GM19438 (cell line): ENCODE results near the gene LGALS4.
"Not testable (repeated sequence)": the region's sequence is repeated elsewhere in the genome, so short reads cannot be mapped to it uniquely, and the experiment has no call there.

Experiments used
- ATAC-seq: cut with Tn5 transposase; IDR thresholded peaks from one replicate; pipeline ENCODE4 v1.9.1; 2021; ENCODE audit warnings: low read depth; ENCODE audit not compliant: unreplicated experiment

LGALS4 gene

GRCh38 chr19:38843175-38843758, 30.5 kb upstream of the LGALS4 start:
- ATAC-seq, result no peak

- ATAC-seq, result no peak
Measured at GRCh38 chr19:38842439-38843174, 29.9 kb upstream of the LGALS4 start.

GRCh38 chr19:38841787-38842438, 29.2 kb upstream of the LGALS4 start:
- ATAC-seq, result no peak

- ATAC-seq, result no peak
Measured at GRCh38 chr19:38841180-38841766, 28.5 kb upstream of the LGALS4 start.

- ATAC-seq, result no peak
Measured at GRCh38 chr19:38840583-38840968, 27.8 kb upstream of the LGALS4 start.

- no peak for ATAC-seq
Measured at GRCh38 chr19:38839816-38840582, 27.3 kb upstream of the LGALS4 start.

- ATAC-seq, result no peak
Measured at GRCh38 chr19:38838986-38839761, 26.4 kb upstream of the LGALS4 start.

- ATAC-seq, result no peak
Measured at GRCh38 chr19:38838208-38838985, 25.7 kb upstream of the LGALS4 start.

GRCh38 chr19:38837656-38838121, 24.9 kb upstream of the LGALS4 start:
- ATAC-seq, result no peak

- ATAC-seq, result no peak
Measured at GRCh38 chr19:38836983-38837626, 24.4 kb upstream of the LGALS4 start.

GRCh38 chr19:38836159-38836982, 23.6 kb upstream of the LGALS4 start:
- ATAC-seq, result no peak

- no peak for ATAC-seq
Measured at GRCh38 chr19:38834590-38834989, 21.8 kb upstream of the LGALS4 start.

GRCh38 chr19:38834104-38834490, 21.4 kb upstream of the LGALS4 start:
- no peak for ATAC-seq

GRCh38 chr19:38833092-38833425, 20.3 kb upstream of the LGALS4 start:
- ATAC-seq, result no peak

GRCh38 chr19:38831142-38831605, 18.4 kb upstream of the LGALS4 start:
- ATAC-seq, result peak; percentile 41

GRCh38 chr19:38830039-38830733, 17.4 kb upstream of the LGALS4 start:
- no peak for ATAC-seq

GRCh38 chr19:38829203-38829602, 16.5 kb upstream of the LGALS4 start:
- ATAC-seq, result not testable (repeated sequence)
